GM21619 (cell line): ENCODE data around the gene DLX3.

Source experiments
- ATAC-seq: cut with Tn5 transposase; IDR thresholded peaks from one replicate; pipeline ENCODE4 v1.9.1; 2021; ENCODE audit not compliant: unreplicated experiment

Gene DLX3

GRCh38 chr17:49973271-49973615, 21.8 kb downstream of the DLX3 start:
- ATAC-seq: no peak

- ATAC-seq: no peak
These were observed 22.3 kb downstream of the DLX3 start for GRCh38 chr17:49972486-49973270.

- no peak for ATAC-seq
These were observed 23.1 kb downstream of the DLX3 start for GRCh38 chr17:49971848-49972485.

GRCh38 chr17:49971199-49971847, 23.7 kb downstream of the DLX3 start:
- ATAC-seq: no peak

- ATAC-seq: no peak
These were observed 24.5 kb downstream of the DLX3 start for GRCh38 chr17:49970498-49970897.

GRCh38 chr17:49969795-49970389, 25.1 kb downstream of the DLX3 start:
- no peak for ATAC-seq

- ATAC-seq: no peak
These were observed 25.8 kb downstream of the DLX3 start, which contains the start of gene DLX4 for GRCh38 chr17:49969134-49969759. TSS of gene DLX4 (plus strand) at chr17:49969190. CDS start at chr17:49969469, 279 bp downstream.

- ATAC-seq: no peak
These were observed 26.5 kb downstream of the DLX3 start for GRCh38 chr17:49968405-49969133.

GRCh38 chr17:49967621-49968404, 27.2 kb downstream of the DLX3 start:
- ATAC-seq: no peak

- no peak for ATAC-seq
These were observed 27.8 kb downstream of the DLX3 start for GRCh38 chr17:49967205-49967604.

GRCh38 chr17:49966767-49967166, 28.3 kb downstream of the DLX3 start:
- no peak for ATAC-seq

- ATAC-seq: no peak
These were observed 29.5 kb downstream of the DLX3 start for GRCh38 chr17:49965524-49965909.

GRCh38 chr17:49964769-49965523, 30.1 kb downstream of the DLX3 start:
- ATAC-seq: no peak

- no peak for ATAC-seq
These were observed 30.7 kb downstream of the DLX3 start for GRCh38 chr17:49964303-49964768.

- ATAC-seq: no peak
These were observed 31.3 kb downstream of the DLX3 start for GRCh38 chr17:49963626-49964302.

GRCh38 chr17:49963309-49963625, 31.8 kb downstream of the DLX3 start:
- no peak for ATAC-seq

- no peak for ATAC-seq
These were observed 32.3 kb downstream of the DLX3 start for GRCh38 chr17:49962599-49963308.
